Hematopoietic multipotent progenitor cell treated with erythropoietin and hydrocortisone succinate and interleukin-3 and kit ligand, for 4 days (in vitro differentiated cells): ENCODE results near the gene P4HA2.

Experiments used
- DNase-seq: peaks from one replicate; pipeline ENCODE4 v3.0.0-alpha.2; 2015

P4HA2 gene

GRCh38 chr5:132221781-132222648 lies 5.6 kb downstream of the P4HA2 start:
- DNase-seq = no peak

- no peak for DNase-seq
Observed at GRCh38 chr5:132220491-132220890, 7.2 kb downstream of the P4HA2 start.

GRCh38 chr5:132219981-132220380 lies 7.7 kb downstream of the P4HA2 start:
- DNase-seq = no peak

GRCh38 chr5:132219289-132219970 lies 8.2 kb downstream of the P4HA2 start:
- DNase-seq = no peak

GRCh38 chr5:132218321-132218720 lies 9.3 kb downstream of the P4HA2 start:
- no peak for DNase-seq

GRCh38 chr5:132215329-132215728 lies 12.3 kb downstream of the P4HA2 start:
- no peak for DNase-seq

GRCh38 chr5:132214491-132214890 lies 13.2 kb downstream of the P4HA2 start:
- no peak for DNase-seq

- no peak for DNase-seq
Observed at GRCh38 chr5:132213666-132214065, 14.0 kb downstream of the P4HA2 start.

- DNase-seq = no peak
Observed at GRCh38 chr5:132211787-132212186, 15.9 kb downstream of the P4HA2 start.

- DNase-seq = no peak
Observed at GRCh38 chr5:132210944-132211343, 16.7 kb downstream of the P4HA2 start.

- DNase-seq = no peak
Observed at GRCh38 chr5:132209901-132210545, 17.6 kb downstream of the P4HA2 start.

- DNase-seq = no peak
Observed at GRCh38 chr5:132209131-132209530, 18.5 kb downstream of the P4HA2 start.

- DNase-seq = no peak
Observed at GRCh38 chr5:132207778-132208177, 19.9 kb downstream of the P4HA2 start.

GRCh38 chr5:132206782-132207181 lies 20.9 kb downstream of the P4HA2 start:
- DNase-seq = no peak

- DNase-seq = no peak
Observed at GRCh38 chr5:132205385-132206125, 22.1 kb downstream of the P4HA2 start.

GRCh38 chr5:132204371-132205135 lies 23.1 kb downstream of the P4HA2 start:
- no peak for DNase-seq

GRCh38 chr5:132203916-132204315 lies 23.7 kb downstream of the P4HA2 start:
- DNase-seq = no peak

GRCh38 chr5:132203464-132203818 lies 24.2 kb downstream of the P4HA2 start:
- DNase-seq = no peak

GRCh38 chr5:132202711-132203463 lies 24.8 kb downstream of the P4HA2 start:
- no peak for DNase-seq

- no peak for DNase-seq
Observed at GRCh38 chr5:132199116-132199680, 28.5 kb downstream of the P4HA2 start.

GRCh38 chr5:132198571-132198970 lies 29.1 kb downstream of the P4HA2 start:
- DNase-seq = no peak
